ENCODE data around the gene KDM2A.

KDM2A gene

DNA sequence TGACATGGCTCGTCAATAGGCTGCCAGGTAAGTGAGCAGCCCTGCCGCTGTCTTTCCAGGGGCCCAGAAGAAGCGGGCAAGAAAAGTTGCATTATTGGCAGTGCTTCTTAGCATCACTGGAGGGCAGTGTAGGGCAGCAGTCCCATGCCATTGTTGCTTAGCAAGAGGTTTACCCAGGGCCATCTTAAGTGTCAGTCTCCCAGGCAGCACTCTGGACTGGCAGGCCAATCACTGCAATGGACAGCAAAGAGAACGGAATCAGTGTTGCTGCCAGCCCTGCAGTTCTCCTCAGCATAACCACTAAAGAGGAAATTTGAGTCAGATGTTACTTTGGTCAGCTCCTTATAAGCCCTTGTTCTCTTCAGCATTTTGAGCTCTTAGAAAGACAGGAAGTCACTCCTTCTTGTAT lies 133.8 kb downstream of the KDM2A start:
- TF ChIP-seq, protein P1, sequence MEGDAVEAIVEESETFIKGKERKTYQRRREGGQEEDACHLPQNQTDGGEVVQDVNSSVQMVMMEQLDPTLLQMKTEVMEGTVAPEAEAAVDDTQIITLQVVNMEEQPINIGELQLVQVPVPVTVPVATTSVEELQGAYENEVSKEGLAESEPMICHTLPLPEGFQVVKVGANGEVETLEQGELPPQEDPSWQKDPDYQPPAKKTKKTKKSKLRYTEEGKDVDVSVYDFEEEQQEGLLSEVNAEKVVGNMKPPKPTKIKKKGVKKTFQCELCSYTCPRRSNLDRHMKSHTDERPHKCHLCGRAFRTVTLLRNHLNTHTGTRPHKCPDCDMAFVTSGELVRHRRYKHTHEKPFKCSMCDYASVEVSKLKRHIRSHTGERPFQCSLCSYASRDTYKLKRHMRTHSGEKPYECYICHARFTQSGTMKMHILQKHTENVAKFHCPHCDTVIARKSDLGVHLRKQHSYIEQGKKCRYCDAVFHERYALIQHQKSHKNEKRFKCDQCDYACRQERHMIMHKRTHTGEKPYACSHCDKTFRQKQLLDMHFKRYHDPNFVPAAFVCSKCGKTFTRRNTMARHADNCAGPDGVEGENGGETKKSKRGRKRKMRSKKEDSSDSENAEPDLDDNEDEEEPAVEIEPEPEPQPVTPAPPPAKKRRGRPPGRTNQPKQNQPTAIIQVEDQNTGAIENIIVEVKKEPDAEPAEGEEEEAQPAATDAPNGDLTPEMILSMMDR (conservative IDR thresholded peaks at IDR 0.05) = peak; percentile 75

DNA sequence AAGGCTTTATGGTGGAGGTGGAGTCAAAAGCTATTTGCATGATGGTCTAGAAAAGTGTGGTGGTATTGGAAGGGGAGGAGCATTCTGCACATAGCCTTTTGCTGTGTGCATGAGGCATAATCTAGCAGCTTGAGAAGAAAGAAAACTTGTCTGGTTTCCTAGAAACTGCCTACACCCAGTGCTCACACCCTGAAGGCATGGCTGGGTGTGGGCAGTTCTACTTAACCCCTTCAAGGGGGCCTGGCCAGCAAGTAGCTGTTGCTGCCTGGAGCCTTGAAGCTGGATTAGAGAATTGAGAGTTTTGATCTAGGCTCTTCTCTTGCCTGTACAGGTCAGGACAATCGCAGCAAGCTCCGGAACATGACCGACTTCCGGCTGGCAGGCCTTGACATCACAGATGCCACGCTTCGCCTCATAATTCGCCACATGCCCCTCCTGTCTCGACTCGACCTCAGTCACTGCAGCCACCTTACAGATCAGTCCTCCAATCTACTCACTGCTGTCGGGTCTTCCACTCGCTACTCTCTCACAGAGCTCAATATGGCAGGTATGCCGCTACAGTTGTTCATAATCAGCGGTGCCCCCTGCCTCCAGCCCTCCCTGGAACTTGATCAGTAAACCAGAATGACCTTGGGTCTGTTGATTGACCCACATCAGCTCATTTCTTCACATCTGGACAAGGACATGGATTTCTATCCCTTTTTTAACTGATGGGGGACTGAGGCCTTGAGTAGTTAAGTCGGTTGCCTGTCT lies 135.0 kb downstream of the KDM2A start:
- no peak overlapping the region for H3K27ac ChIP-seq
- TF ChIP-seq, protein P1 (conservative IDR thresholded peaks at IDR 0.05) = no peak

More for the DNA sequence above, 133.8 kb downstream of the KDM2A start:
- H3K27ac ChIP-seq = no peak overlapping the region

DNA sequence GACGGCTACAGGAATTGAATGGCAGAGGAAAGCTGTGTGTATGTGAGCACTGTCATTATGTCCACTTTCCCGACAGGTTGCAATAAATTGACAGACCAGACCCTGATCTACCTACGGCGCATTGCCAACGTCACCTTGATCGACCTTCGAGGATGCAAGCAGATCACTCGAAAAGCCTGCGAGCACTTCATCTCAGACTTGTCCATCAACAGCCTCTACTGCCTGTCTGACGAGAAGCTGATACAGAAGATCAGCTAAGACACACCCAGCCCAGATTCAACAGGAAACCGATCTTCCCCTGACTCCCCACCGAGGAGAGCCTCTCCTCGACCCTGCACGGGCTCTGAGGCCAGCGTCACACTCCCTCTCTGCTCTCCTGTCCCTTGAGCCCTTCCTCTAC lies 135.7 kb downstream of the KDM2A start:
- TF ChIP-seq, protein P1 (conservative IDR thresholded peaks at IDR 0.05) = no peak
- H3K27ac ChIP-seq = no peak overlapping the region

DNA sequence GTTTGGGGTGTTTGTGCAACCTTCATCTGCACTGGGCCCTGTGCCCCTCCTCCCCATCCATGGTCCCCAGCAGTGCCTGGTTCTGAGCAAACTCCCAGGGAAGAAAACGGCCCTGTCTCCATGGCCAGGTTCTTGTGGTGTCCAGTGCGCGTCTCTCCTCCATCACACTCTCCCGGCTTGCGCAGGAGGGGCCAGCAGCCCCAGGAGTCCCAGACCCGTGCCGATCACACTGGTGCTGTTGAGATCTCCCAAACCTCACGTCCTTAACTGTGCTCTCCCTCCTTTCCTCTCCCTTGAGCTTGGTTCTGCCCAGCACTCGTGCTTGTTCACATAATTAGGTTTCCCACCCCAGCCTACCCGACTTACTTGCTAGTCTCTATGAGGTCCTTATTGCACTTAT lies 136.3 kb downstream of the KDM2A start:
- H3K27ac ChIP-seq = no peak overlapping the region
- TF ChIP-seq, protein P1 (conservative IDR thresholded peaks at IDR 0.05) = no peak

DNA sequence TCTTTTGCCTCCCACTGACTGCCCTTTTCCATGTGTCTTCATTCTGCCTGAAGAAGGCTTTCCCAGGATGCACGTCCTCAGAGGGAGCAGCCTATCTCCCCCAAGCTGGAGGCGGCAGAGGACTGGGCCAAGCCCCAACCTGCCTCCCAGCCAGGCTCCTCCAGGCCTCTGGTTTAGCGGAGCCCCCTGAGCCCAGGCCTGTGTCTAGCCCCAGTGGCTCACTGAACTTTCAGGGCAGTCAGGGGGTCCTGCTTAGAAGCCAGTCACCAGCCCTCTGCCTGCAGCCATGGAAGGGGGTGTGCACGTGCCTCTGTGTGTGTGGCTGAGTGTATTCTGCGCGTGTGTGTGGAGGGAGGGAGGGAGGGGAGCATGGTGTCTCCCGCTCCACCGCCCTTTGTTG lies 136.8 kb downstream of the KDM2A start:
- TF ChIP-seq, protein P1 (conservative IDR thresholded peaks at IDR 0.05) = no peak
- H3K27ac ChIP-seq = no peak overlapping the region

DNA sequence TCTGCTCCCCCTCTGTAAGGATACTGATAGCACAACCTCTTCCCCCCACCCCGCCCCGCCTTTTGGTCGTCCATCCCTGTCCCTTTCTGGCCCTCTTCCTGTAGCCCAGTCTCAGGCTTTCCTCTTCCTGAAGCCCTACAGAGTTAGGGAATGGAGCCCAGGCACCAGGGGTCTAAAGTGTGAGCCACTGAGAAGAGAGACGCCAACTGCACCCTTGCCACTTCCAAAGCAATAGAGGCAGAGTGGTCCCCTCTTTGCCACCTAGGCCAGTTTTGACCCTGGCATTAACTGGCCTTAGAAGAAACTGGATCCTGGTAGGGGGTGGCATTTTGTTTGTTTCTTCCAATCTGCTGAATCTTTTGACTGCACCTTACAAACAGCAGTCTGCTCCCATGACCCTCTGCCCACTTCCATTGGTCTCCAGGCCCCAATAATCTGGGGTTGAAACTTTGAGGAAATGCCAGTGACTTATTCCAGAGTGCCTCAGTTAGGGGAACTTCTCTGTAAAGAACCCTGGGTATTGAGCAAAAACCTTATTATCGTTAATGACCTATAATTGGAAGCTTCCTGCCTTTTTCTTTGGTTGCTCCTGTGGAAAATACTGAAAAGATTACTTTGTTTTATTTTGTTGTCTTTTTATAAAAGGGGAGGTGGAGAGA lies 137.5 kb downstream of the KDM2A start:
- TF ChIP-seq, protein P1 (conservative IDR thresholded peaks at IDR 0.05) = no peak
- H3K27ac ChIP-seq = peak overlapping the region; percentile 13

DNA sequence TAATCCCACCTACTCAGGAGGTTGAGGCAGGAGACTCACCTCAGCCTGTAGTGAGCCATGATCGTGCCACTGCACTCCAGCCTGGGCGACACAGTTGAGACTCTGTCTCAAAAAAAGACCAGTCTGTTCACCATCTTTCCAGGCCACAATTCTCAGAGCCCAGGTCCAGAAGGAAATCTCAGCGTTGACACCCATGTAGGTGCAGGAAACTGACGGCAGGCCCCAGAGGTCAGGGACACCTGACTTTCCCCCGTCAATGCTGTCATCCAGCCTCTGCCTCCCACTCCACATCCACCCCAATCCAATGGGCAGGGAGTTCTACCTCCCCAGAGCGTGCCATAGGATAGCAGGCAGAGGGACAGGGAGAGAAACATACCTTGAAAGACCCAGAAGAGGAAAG lies 141.3 kb downstream of the KDM2A start:
- TF ChIP-seq, protein P1 (conservative IDR thresholded peaks at IDR 0.05) = no peak

DNA sequence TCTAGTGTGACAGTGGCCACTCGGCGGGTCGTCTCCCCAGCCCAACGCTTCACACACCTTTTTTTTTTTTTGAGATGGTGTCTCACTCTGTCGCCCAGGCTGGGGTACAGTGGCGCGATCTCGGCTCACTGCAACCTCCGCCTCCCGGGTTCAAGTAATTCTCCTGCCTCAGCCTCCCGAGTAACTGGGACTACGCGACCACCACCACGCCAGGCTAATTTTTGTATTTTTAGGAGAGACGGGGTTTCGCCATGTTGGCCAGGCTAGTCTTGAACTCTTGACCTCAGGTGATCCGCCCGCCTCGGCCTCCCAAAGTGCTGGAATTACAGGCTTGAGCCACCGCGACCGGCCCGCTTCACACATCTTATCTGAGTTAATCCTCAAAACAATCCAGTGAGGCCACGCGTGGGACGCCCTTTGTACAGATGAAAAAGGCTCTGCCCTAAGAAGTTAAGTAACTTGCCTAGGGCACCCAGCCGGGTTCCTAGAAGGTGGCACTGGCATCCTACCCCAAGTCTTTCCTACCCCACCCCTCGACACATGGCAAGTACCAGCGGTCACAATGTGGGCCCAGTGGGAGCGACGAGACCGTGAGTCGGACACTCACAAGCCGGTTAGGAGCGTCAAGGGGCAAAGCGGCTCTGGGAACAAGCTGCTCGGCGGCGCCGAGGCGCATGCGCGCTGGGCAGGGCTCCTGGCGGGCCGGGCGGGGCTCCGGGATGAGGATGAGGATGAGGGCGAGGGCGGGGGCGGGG lies 142.0 kb downstream of the KDM2A start:
- H3K27ac ChIP-seq = peak overlapping the region; percentile 47; the same call in 1 of the 2 replicates

More for the DNA sequence above, 141.3 kb downstream of the KDM2A start:
- H3K27ac ChIP-seq = no peak overlapping the region
